ENCODE data around the gene TNS4.

The TNS4 gene

GRCh38 chr17:40457964-40458791 is 43.2 kb downstream of the TNS4 start:
- DNase-seq (ENCODE audit: low spot score), result no peak

- no peak for DNase-seq (ENCODE audit: low spot score)
These were observed 44.1 kb downstream of the TNS4 start for GRCh38 chr17:40457369-40457768.

- DNase-seq (ENCODE audit: low spot score), result no peak
These were observed 44.9 kb downstream of the TNS4 start for GRCh38 chr17:40456396-40456951.

- DNase-seq (ENCODE audit: low spot score), result no peak
These were observed 46.8 kb downstream of the TNS4 start for GRCh38 chr17:40454613-40454995.

- DNase-seq (ENCODE audit: low spot score), result no peak
These were observed 47.4 kb downstream of the TNS4 start for GRCh38 chr17:40453881-40454612.

- no peak for DNase-seq (ENCODE audit: low spot score)
These were observed 48.5 kb downstream of the TNS4 start for GRCh38 chr17:40452921-40453378.

GRCh38 chr17:40452216-40452787 is 49.1 kb downstream of the TNS4 start:
- DNase-seq (ENCODE audit: low spot score), result no peak

- no peak for DNase-seq (ENCODE audit: low spot score)
These were observed 50.0 kb downstream of the TNS4 start for GRCh38 chr17:40451420-40451819.

GRCh38 chr17:40450175-40450574 is 51.2 kb downstream of the TNS4 start:
- peak; percentile 31 for DNase-seq (ENCODE audit: low spot score)

- no peak for DNase-seq (ENCODE audit: low spot score)
These were observed 52.7 kb downstream of the TNS4 start for GRCh38 chr17:40448639-40449261.

GRCh38 chr17:40448213-40448638 is 53.2 kb downstream of the TNS4 start:
- DNase-seq (ENCODE audit: low spot score), result no peak

- DNase-seq (ENCODE audit: low spot score), result no peak
These were observed 53.6 kb downstream of the TNS4 start for GRCh38 chr17:40447806-40448205.

- DNase-seq (ENCODE audit: low spot score), result no peak
These were observed 54.2 kb downstream of the TNS4 start for GRCh38 chr17:40447148-40447644.

GRCh38 chr17:40445751-40446468 is 55.5 kb downstream of the TNS4 start:
- DNase-seq (ENCODE audit: low spot score), result no peak

- no peak for DNase-seq (ENCODE audit: low spot score)
These were observed 57.2 kb downstream of the TNS4 start for GRCh38 chr17:40443988-40444899.

GRCh38 chr17:40443196-40443987 is 58.0 kb downstream of the TNS4 start, which contains the start of gene IGFBP4:
IGFBP4 (plus strand) TSS chr17:40443450; CDS start chr17:40443736, 286 bp downstream.
- DNase-seq (ENCODE audit: low spot score), result peak; percentile 67

GRCh38 chr17:40442392-40443195 is 58.8 kb downstream of the TNS4 start:
- DNase-seq (ENCODE audit: low spot score), result no peak

GRCh38 chr17:40440166-40440565 is 61.3 kb downstream of the TNS4 start:
- no peak for DNase-seq (ENCODE audit: low spot score)
